Fibroblast of skin of right quadriceps (primary cell): Measurements from ENCODE around the gene CENPP.

Experiments
- DNase-seq: peaks from one replicate; pipeline ENCODE4 v3.0.0-alpha.2; 2013

CENPP gene

DNA sequence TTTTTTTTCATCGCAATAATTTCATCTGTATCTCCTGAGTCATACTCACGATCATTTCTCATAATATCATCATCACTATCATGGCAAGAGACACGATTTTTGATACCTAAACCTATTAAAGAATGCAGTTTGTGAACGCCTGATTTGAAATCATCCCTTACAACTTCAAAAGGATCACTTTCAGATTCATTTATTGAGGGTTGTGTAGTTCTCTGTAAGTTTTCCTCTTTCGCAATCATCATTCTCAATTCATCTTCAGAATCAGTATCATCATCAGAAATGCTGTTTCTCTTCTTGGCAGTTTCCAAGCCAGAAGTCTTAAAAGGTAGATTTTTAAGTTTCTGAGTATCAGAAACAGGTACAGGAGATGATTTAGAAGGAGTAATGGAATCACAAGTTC is 10.3 kb upstream of the CENPP start:
- DNase-seq = no peak

DNA sequence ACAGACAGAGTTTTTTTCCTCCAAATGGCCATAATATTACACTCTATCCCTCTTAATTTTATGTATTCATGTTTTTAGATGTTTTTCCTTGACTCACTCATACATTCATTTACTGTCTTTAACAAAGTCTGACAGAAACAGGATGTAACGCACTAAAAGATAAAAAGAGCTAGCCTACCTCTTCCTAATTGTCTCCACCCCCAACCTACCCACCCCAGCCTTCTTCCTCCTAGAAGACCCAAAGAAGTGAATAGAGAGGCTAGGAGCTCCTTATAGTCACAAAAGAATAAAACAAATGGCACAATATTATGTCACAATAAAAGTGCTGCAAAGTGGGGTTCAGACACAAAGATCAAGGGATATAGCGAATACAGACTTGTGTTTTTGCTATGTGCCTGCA is 1.3 kb upstream of the CENPP start:
- DNase-seq = no peak

DNA sequence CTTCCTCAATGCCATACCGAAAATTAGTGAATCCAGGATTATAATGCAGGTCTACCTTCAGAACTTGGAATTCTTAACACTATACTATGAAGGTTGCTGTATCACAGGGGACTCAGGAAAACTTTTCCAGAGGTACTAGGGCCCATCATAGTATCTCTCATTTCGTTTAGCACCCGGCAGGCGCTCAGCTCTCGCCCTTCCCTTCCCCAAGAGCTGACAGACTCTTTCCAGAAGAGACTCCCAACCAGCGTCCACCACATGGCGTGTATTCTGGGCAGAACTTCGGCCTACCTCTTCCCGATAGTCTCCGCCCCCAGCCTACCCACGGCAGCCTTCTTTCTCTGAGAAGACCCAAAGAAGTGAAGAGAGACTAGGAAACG is 874 bp upstream of the CENPP start:
- no peak for DNase-seq

DNA sequence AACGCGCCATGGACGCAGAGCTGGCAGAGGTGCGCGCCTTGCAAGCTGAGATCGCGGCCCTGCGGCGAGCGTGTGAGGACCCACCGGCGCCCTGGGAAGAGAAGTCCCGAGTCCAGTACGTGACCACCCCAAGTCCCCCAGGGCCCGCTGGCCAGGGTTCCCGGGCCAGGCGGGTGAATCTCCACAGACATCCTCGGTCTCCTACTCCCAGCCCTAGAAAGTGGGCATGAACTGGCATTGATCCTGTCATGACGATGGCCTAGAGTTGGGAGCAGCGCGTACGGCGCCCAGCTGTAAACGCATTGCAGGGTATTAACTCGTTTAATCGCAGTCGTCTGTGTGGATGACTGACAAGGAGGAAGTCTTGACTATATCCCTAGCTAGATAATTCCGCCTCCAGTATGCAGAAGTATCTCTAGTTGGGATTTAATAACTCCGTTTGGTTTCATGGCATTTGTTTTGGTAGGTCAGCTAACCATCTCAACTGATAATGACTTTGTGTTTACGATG is 293 bp downstream of the CENPP start:
- no peak for DNase-seq

DNA sequence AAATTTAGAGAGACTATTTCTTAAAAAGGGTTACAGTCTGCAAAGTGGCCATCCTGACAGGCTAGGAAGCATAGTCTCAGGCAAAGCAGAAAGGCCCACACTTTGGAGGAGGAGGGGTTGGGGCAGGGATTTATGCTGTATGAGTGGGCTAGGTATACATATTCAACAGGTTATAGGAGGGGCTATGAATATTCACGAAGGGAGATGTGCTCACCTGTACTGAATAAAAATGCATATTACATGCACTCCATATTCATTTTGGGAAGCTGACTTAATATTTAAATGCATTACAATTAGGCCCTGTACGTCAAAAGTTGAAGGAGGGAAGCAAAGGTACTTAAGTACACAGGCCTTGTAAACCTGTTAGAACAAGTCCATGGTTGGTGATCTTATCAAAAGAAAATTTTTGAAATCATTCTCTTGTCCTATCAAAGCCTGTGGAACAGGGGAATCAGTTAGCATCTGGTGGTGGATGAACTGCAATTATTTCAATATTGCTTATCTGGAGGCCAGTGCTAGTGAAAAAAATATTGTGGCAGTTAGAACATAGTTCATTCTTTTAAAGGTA is 1.6 kb downstream of the CENPP start:
- no peak for DNase-seq

DNA sequence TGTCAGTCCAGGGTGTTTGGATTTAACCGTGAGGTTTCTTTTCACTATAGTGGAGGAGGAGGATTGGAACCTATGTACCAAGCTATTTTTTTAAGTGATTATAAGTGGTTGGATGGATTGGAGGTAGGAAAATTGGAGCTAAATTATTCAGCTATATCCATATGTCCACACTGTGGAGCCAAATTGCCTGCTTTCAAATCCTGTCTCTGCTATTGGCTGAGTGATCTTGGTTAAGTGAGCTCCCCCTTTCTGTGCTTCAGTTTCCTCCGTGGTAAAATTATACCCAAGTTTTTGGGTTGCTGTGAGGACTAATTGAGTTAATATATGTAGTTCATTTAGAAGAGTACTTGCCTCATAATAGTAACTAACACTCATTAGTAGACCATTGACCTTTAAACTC is 2.5 kb downstream of the CENPP start:
- DNase-seq = peak; percentile 58

DNA sequence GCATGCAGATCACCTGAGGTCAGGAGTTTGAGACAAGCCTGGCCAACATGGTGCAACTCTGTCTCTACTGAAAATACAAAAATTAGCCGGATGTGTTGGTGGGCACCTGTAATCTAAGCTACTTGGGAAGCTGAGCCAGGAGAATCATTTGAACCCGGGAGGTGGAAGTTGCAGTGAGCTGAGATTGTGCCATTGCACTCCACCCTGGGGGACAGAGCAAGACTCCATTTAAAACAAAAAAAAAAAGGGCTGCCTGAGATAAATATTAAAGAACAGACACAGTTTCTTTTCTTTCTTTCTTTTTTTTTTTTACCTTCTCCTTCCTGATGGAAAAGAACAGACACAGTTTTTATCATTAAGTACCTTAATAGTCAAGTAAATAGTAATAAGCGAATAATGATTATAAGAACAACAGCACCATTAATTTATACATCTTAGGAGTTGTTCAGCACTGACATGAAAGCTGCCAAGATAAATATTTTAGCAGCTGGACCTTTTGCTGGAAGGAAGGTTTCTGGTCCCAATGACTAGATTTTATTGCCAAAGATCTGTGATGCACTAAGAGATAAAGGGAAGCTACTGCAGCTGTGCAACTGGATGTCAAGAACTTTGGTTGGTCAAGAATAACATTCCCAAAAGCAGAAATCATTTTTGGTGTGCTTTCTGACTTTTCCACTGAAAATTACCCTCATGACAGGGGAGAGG is 7.0 kb downstream of the CENPP start:
- no peak for DNase-seq

DNA sequence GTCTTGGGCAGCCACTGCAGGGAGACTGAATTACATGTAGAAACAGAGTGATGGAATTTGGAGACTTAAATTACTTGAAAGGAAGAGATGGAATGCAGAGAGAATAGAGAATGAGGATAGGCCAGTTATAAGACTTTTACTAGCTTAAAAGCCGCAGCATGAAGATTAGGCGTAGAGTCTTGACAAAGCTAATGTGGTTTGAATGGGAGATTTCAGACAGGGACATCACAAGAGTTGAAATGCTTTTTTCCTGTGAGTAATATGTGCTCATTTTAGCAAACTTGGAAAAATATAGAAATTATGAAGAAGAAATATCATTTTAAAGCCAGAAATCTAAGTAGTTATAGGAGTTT is 7.5 kb downstream of the CENPP start:
- DNase-seq = no peak

DNA sequence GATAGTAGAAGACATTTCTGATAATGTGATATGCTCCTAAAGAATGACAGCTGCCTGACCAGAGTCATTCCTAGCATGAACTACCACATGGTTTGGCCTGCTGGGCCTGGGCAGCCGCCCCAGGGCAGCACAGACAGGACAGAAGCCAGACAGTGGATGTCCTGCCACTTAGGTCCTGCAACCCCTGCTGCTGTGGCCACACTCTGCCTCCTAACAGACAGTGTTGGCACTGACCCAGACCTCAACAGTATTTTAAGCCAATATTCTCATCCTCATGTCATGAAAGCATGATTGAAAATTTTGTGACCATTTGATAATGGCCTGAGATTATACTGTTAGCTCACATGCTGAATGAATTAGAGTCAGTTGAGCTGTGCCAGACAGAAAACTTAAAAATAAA is 15.8 kb downstream of the CENPP start:
- no peak for DNase-seq

DNA sequence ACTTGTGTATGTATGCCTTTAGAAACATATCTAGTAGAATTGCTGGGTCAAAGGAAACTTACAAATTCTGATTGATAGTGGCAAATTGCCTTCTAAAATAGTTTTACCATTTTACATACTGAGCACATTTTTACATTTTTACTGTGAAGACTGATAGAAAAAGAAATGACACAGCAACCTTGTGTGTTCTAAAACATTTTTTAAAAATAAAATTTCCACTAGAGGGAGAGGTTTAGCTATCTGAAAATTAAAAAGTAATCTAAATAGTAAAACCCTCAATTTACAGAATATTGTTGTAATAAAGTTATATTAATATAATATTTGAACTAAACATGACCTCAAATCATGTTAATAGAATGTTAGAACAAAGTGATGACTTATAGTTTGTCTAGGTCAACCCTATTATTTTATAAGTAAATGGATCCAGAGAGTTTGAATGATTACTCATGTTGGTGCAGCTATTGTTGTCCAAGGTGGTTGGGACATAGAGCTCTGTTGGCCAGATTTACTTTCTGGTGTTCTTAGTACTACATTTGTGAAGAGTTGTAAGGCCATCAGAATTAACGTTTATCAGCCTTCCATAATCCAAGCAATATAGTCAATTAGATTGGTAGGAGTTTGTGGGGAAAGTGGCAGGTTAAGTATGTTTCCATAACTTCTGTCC is 17.2 kb downstream of the CENPP start:
- no peak for DNase-seq

DNA sequence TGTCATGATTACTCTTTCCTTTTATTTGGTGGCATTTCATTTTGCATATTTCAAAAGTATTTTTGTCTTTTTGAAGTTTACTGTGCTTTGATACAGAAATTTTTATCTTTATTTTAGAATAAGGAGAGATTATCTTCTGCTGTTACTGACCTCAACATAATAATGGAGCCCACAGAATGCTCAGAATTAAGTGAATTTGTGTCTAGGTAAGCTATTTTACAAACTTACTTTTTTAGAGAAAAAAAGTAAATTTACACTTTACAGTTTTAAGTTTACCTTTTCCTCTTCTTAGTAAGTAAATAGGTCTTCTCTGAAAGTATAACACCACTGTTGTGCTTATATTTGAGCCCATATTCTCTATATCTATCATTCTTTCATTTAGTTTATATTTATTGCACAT is 19.8 kb downstream of the CENPP start:
- no peak for DNase-seq

DNA sequence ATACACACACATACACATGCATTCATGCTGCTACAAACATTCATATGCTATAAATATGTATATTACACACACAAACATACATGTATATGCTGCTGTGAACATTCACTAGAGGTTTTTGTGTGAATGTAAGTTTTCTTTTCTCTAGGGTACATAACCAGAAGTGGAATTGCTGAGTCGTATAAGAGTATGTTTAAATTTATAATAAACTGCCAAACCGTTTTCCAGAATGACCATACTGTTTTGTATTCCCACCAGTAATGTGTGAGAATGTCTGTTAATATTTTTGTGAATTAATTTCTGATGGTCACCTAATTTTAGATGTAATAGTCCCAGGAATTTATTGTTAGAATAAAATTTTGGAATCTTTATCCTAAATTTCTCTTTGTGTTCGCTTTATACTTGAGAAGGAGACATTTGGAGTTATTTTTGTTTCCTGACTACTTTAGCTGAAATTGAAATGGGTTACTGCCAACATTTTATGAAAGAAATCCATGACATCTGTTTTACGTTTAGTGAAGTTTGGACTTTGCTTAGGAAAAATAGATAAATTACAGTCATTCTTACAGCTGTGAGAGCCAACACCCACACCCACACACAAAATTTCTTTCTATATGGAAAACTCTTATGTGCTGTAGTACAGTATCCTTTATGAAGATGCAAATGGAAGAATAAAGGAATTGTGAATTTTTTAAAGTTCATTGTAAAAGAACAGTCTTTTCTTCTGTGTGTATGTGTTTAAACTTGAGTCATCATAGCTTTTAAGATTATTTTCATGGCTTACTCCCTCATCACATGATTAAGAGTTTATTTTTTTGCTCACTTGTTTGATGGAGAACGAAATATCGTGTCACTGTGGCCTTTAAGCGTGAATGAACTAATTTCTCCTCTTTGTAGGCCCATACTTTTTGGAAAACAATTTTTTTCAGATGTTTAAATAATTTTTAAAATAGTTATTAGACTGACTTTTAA is 24.3 kb downstream of the CENPP start:
- DNase-seq = peak; percentile 74

DNA sequence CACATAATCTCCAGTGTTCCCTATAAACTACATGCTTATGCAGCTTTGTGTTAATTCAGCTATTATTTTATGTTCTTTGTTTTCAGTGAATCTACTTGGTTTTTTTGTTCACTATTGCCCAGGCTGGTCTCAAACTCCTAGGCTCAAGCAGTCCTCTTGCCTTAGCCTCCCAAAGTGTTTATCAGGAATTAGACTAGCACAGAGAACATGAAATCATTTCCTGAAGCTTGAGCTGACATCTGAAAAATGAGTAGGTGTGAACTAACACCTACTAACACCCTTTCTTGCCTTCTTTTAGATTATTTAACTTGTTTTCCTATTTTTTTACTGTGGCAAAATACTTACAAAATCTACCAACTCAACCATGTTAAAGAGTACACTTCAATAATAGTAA is 25.0 kb downstream of the CENPP start:
- no peak for DNase-seq

DNA sequence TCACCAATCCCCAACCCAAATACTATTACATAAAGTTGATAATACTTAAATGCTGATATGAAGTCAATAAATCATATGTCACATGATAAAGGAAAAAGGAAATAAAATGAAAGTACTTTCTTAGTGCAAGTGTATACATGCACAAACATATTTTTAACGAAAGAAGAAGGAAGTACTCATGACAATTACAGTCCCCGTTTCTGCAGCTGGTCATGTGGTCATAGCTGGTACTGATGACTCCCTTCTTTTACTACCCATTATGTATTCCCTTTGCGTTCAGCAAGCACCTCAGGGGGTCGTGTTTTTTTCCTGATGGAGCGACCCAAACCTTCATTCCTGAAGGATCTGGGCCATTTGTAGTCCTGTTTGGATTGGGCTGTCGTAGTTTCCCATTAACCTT is 27.3 kb downstream of the CENPP start:
- DNase-seq = no peak

DNA sequence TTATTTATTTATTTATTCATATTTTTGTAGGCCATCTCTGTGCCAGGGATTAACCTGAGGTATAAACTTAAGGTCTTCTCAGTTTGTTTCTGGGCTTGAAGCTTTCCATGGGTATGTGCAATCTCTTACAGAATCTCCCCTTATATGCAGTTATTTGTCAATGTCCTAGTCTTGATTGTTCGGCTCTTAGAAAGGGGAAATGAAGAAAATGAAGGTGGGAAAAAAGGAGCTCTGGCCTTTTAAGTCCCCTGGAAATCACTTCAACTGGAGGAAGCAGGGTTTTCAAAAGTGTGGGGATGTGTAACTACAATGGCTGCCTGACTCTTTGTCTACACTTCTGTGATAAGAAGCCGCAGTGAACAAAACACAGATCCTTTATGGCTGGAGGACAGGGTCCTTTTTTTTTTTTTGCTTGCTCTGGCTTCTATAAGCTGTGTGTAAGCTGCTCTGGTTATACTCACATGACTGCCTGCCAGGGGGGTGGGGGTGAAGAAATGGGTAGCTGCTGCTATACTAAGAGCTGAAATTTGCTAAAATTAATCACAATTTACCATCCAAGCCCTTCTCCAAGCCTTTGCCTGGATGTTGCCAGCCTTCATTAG is 33.7 kb downstream of the CENPP start:
- no peak for DNase-seq

DNA sequence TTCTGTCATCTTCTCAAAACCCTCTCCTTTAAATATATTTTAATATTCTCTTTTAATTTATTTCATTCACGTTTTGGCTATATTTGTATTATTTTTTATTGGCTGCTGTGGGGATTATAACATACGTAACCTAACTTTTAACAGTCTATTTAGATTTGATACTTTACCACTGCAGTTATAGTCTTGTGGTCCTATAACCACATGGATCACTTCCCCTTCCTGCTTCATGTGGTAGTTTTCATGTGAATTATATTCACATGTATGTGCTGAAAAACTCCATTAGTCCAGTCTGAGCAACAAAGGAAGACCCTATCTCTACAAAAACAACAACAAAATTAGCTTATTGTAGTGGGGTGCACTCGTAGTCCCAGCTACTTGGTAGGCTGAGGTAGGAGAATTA is 34.3 kb downstream of the CENPP start:
- DNase-seq = no peak

DNA sequence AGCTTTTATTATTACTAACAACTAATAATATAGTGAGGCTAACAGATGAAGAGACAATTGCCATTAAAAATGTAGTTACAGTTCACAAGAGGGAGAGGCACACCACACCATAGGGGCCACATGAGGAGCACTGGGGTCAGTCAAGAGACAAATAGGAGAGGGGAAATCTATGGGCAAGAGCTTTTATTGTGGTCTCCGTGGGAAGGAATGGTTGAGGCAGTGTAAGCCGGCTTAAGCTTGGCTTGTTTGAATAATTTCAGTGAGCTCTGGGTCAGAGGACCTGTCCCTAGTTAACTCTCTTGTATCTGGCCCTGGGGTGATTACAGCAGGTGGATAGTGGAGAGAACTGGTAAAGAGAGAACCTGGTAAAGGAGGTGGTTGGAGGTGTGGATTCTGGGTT is 43.3 kb downstream of the CENPP start:
- no peak for DNase-seq

DNA sequence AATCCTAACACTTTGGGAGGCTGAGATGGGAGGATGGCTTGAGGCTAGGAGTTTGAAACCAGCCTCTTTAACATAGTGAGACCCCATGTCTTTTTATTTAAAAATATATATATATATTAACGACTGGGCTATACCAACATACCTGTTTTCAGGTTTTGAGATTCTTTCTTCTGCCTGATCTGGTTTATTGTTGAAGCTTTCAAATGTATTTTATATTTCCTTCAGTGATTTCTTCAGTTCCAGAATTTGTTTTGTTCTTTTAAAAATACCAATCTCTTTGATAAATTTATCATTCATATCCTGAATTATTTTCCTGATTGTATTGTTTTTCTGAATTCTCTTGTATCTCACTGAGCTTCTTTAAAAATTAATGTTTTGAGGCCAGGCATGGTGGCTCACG is 47.4 kb downstream of the CENPP start:
- DNase-seq = no peak

DNA sequence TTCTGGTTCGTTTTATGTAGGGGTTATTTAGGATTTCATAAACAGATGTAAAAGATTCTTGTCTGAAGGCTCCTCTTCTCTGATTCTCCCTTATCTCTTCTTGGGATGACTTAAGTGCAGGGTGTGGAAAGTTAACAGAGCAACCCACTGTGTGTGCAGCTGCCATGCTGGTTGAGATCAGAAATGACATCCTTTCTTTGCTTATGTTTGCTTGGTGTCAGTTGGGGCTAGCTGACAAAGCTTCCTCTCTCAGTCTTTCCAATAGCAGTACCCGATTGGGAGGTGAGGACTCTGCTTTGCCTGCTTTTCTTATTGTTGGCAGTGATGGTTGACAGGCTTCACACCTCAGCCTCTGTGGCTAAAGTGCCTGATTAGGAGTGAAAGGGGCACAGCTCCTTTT is 52.1 kb downstream of the CENPP start:
- no peak for DNase-seq

DNA sequence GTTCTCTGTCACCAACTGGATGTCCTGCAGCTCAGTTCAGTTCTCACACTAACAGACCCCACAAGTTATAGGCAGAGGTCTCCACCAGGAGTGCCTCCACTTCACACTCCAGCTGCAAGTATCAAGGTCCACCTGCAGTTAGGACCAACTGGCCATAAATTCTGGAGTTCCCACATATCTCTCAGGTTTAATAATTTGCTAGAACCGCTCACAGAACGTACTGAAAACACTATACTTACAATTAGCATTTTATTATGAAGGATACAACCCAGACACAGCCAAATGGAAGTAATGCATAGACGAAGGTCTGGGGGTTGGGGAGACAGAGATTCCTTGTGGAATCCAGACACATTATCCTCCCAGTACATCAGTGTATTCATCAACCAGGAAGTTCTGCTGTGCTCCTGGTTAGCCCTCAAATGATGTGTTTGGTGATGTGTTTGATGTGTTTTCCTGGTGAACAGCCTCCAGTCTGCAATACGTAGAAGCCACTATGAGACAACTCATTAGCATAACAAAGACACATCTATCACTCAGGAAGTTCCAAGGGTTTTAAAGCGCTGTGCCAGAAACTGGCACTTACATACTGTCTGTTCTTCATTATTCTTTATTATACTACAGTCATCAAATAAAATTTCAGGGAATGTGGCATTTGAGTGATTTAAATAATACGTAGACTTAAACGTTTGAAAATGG is 53.3 kb downstream of the CENPP start:
- peak; percentile 79 for DNase-seq

DNA sequence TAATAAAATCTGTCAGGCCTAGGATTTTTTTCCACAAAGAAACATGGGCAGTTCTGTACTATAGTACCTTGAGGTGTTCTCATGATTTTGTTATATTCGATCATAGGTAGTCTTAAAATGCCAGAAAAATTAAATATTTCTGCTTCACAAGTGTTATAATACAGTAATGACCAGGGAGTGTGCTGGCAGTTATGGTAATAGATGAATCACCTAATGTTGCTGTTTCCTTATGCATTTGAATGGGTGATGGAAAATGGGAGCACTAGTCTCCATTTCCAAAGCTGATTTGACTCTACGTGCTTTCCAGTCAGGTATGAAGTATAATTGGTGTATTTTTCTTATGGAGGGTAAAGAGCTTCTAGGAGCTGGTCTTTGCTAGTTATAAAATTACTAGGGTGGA is 54.9 kb downstream of the CENPP start:
- DNase-seq = no peak

DNA sequence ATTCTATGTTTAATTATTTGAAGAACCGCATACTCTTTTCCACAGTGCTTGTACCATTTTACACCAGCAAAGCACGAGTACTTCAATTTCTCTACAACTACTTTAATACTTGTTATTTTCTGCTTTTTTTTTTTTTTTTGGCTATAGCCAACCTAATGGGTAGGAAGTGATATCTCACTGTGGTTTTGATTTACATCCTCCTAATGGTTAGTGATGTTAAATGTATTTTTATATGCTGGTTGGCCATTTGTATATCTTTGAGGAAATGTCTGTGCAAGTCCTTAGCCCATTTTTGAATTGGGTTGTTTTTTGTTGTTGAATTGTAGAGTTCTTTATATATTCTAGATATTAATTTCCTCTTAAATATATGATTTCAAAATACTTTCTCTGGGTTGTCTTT is 56.0 kb downstream of the CENPP start:
- no peak for DNase-seq
